RPMI7951 (cell line): ENCODE data around the gene KLHL28. TPM values are rescaled to one million over a fixed set of nuclear protein-coding genes. Genes with fewer than 3 reads are reported as not detected.

ENCODE experiments used
- DNase-seq: peaks from one replicate; pipeline ENCODE4 v3.0.0-alpha.2; 2012; ENCODE audit warnings: low read depth
- total RNA-seq: library from RNA; depleted of rRNA; stranded (reverse); fragments of >200 nt; shearing (Covaris generic); gene quantifications from 2 replicates; pipeline ENCODE4 v1.2.3, GENCODE V29; 2014; rRNA removed

The KLHL28 gene, protein sequence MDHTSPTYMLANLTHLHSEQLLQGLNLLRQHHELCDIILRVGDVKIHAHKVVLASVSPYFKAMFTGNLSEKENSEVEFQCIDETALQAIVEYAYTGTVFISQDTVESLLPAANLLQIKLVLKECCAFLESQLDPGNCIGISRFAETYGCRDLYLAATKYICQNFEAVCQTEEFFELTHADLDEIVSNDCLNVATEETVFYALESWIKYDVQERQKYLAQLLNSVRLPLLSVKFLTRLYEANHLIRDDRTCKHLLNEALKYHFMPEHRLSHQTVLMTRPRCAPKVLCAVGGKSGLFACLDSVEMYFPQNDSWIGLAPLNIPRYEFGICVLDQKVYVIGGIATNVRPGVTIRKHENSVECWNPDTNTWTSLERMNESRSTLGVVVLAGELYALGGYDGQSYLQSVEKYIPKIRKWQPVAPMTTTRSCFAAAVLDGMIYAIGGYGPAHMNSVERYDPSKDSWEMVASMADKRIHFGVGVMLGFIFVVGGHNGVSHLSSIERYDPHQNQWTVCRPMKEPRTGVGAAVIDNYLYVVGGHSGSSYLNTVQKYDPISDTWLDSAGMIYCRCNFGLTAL
- total RNA-seq: 6.7 and 9.0 TPM in 2 replicates

DNA sequence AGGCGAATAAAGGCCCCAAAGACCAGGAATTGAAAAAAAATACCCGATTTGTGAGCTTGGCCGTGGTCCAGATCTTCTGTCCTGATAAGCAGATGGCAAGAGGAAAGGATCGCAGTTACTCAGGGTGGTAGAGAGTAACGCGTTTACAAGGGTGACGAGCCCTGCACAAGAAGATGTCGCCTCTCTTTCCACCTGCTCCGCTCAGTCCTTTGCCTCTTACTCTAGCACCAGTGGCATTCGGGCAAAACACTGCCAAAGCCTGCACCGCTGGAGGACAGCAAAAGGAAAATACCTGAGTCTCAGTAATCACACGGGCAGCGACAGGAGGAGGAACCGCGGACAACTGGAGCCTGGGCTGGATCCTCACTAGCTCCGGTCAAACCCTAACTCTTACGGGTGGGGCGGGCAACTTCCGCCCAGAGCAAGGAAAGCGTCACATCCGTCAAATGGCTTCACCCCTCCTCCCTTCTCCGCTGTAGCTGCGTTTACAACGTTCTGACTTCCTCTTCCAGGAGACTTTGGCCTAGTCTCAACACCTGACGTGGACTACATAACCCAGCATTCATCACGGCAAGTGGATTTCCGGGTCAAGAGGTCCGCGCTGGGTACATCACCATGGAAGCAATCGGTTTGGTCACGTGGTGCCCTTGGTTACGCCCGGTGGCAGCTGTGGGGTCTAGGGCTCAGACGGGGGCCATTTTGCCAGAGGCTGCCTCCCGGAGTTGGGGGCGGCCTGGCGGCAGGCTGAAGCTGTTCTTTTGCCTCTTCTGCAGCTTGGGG is at the start of gene KLHL28, which contains the start of gene TOGARAM1:
KLHL28 (minus strand) TSS at position 394 of the 780 bp plus-strand sequence. CDS start 16,019 bp downstream, outside the sequence.
TOGARAM1 (plus strand) TSS at position 637 of the 780 bp plus-strand sequence. CDS start 232 bp downstream, outside the sequence.
- DNase-seq: peak; percentile 99

DNA sequence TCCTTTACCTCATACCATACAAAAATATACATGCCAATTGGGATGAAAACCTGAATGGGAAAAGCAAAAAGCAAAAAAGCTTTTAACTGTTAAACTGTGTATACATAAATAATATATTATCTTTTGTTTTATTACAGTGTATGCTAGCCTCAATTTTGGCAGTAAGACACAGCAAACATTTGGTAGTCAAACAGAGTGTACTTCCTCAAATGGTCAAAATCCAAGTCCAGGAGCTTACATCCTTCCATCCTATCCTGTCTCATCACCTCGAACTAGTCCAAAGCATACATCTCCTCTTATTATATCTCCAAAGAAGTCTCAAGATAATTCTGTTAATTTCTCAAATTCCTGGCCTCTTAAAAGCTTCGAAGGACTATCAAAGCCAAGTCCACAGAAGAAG is 42.2 kb upstream of the KLHL28 start:
- DNase-seq: no peak

DNA sequence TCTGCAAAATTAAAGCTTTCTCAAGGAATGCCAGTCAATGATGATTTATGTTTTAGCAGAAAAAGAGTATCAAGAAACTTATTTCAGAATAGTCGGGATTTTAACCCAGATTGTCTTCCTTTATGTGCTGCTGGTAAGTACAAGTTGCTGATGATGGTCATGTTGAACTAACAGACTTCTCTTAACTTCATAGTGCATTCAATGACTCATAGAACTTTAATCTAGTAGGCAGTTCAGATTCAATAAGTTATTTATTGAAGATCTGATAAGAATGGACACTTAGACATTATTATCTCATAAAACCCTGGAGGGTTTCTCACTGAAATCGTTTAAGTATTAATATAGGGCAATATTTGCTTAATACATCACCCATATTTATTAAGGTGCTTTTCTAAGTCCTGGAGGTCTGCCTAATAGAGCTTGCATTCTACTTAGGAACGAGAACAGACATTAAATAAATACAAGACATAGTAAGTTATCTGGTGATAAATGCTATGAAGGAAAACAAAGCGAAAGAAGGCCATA is 34.1 kb upstream of the KLHL28 start:
- DNase-seq: no peak

DNA sequence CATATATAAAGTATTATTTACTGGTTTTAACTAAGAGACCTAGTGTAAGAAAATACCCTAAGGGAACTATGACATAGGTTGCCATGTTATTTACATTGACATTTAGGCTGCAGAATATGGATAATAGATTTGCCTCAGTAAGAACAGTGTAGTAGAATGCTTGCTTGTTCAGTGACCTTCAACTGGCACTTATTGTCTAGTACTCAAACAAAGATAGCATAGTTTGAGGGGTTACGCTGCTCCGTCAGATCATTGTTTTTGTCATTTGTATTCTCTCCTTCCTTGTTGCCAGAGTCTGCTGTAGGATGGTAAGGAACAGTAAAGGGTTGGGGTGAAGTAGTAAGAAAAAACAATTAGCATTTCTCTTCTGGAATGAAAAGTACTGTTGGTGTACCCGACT is 33.4 kb upstream of the KLHL28 start:
- no peak for DNase-seq

DNA sequence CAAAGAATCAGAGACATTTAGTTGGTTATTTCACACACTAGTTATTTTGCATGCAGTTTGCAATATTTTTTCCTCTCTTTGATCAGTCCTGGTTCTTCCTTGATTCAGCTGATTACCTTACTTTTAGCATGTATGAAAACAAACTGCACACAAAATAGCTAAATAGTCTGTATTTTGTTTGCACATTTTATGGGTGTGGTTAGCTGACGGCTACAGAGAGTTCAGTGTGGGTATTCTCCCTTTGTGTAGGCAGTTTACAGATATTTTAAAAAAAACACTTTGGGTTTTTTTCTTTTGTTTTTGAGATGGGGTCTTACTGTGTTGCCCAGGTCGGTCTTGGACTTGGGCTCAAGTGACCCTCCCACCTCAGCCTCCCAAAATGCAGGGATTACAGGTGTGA is 28.8 kb upstream of the KLHL28 start:
- DNase-seq: no peak

DNA sequence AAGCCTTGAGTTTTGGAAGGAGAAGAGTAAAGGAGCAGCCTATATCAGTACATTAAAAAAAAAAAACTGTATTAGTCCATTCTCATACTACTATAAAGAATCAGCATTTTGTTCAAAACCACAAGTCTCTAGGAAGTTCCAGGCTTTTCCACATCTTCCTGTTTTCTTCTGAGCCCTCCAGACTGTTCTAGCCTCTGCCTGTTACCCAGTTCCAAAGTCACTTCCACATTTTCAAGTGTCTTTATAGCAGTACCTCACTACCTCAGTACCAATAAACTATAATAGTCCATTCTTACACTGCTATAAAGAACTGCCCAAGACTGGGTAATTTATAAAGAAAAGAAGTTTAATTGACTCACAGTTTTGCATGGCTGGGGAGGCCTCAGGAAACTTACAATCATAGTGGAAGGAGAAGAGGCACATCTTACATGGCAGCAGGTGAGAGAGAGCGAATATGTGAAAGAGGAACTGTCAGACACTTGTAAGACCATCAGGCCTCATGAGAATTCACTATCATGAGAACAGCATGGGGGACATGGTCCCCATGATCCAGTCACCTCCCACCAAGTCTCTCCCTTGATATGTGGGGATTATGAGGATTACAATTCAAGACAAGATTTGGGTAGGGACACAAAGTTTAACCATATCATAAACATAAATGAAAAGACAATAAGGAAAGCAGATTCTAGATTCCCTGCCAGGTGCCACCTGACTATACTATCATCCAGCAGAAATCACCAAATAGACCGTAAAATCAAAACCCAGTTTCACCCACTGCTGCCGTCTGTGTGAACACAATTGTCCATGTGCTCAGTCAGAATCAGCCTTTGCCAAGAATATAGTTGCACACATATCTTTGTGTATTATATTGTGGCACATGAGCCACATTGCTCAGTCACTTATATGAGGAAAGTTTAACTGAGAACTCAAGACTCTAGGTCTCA is 28.0 kb upstream of the KLHL28 start:
- no peak for DNase-seq

DNA sequence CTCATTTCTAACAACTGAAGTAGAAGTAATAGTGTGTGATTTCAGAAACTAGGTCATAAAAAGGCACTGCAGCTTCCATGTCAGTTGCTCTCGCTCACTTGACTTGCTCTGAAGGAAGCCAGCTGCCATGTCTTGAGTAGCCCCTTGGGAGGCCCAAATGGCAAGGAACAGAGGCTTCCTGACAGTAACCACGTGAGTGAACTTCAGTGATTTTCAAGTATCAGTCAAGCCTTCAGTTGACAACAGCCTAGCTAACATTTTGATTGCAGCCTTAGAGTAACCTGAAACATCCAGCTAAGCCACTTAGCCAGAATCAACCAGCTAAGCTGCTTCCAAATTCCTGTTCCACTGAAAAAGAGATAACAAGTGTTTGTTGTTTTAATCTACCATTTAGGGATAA is 26.9 kb upstream of the KLHL28 start:
- no peak for DNase-seq

DNA sequence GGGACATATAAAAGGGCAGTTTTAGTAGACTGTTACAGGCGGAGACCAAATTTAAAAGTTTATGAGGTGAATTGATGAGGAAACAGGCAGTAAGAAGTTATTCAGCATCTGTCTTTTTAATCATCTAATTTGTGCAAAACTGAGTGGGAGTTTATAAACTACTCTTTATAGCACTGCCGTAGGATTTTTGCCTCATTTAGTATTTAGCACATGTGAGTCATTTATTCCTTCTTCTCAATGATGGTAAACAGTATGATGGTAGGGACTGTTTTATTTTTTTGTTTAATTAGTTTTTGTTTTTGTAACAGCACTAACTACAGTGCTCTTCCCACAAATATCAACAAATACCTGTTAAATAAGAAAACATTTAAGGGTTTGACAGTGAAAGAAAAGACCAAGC is 20.8 kb upstream of the KLHL28 start:
- no peak for DNase-seq

DNA sequence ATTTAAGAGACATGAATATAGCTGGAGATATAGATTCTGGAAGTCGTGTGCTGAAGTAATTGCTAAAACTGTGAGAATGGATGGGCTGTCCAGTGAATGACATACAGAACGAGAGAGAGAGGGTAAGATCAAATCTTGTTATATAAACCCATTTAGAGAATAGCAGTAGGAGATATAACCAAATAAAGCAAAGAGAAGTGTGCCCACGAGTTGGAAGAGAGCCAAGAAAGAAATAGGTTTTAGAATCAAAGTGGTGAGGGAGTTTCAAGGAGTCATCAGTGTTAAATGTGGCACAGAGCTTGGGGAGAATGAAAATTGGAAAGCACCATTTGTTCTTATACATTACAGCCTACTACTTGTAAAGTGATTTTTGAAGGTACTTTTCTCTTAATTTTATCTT is 19.5 kb upstream of the KLHL28 start:
- DNase-seq: no peak

DNA sequence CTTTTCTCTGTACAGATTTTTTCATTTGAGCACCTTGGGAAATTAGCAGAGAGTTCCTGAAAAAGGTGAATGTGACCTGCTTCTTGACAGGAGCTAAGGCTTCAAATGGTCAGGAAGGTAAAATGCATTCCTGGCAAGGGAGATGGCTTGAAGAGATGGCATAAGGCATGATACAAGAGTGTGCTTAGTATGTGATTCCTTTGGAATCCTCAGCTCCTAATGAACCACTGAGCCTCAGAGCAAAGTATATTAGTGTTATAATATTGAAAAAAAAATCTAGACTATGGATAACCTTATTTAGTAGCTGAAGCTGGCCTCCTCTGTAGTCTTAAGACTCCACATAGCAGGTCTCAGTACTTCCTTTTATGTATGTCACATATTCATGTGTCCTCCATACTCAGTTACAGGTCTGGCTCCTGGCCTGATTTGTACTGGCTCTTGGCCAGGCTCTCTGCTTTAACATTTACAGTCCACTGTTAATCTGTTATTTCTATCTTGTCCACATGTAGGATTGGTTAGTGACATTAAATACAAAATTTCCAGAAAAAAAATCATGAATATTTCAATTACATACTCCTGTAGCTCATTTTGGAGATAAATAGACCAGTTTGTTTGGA is 18.1 kb upstream of the KLHL28 start:
- peak; percentile 3 for DNase-seq

DNA sequence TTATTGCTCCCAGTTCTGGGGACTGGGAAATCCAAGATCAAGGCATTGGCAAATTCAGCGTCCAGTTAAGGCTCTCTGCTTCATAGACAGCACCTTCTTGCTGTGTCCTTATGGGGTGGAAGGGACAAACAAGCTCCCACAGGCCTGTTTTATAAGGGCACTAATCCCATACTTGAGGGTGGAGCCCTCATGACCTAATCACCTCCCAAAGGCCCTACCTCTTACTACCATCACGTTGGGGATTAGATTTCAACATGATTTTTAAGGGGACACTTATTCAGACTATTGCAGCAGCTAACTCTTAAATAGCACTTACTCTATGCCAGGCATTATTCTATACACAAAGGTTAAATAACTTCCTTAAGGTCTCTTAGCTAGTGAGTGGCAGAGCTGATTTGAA is 17.5 kb upstream of the KLHL28 start:
- no peak for DNase-seq

DNA sequence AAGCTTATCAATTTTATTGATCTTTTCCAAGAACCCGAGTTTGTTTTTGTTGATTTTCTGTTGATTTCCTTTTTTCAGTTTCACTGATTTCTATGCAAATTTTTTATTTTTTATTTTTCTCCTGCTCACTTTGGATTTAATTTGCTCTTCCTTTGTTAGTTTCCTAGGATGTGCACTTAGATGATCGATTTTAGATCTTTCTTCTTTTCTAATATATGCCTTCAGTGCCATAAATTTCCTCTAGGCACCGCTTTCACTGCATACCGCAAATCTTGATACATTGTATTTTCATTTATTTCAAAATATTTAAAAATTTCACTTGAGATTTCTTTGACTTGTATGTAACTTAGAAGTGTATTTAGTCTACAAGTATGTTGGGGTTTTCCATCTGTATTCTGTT is 9.7 kb upstream of the KLHL28 start:
- no peak for DNase-seq

DNA sequence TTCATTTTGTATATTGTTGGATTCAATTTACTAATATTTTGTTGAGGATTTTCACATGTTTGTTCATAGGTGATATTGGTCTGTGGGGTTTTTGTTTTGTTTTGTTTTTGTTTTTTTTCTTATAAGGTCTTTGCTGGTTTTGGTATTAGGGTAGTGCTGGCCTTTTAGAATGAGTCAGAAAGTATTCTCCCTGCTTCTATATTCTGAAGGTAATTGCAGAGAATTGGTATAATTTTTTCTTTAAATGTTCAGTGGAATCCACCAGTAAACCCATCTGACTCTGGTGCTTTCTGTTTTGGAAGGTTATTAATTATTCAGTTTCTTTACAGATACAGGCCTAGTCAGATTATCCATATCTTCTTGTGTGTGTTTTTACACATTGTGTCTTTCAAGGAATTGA is 9.2 kb upstream of the KLHL28 start:
- no peak for DNase-seq

DNA sequence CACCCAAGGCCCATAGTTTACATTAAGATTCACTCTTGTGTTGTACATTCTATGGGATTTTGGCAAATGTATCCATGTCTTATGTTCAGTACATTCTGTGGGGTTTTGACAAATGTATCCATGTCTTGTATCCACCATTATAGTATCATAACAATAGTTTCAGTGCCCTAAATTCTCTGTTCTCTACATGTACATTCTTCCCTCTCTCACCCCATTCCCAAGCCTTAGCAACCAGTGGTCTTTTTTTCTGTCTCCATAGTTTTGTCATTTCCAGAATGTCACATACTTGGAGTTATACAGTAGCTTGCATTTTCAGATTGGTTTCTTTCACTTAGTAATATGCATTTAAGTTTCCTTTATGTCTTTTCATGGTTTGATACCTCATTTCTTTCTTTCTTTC is 7.0 kb upstream of the KLHL28 start:
- DNase-seq: no peak

DNA sequence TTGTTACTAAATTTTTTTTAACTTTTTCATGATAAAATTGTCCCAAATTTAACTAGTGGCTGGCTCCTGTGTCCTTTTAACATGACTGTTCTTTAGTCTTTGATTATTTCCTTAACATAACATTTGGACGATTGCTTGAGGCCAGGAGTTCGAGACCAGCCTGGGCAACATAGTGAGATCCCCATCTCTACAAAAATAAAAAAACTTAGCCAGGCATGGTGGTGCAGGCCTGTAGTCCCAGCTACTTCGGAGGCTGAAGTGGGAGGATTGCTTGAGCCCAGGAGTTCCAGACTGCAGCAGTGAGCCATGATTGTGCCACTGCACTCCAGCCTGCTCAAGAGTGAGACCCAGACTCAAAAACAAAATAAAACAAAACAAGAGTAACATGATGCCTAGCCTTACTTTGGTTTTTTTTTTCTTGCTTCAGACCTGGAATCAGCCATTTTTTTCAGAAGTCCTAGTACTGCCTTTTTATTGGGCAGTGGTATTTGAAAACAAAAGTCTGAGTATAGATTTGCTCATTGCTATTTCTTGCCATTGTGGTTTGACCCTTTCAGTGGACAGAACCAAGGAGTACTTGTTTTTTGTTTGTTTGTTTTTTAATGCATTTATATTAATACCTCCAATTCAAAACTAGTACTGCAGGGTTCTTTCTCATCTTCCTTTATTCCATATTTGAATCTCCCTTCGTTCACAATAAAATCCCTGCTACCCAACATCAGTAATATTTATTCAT is 5.0 kb upstream of the KLHL28 start:
- DNase-seq: peak; percentile 1

DNA sequence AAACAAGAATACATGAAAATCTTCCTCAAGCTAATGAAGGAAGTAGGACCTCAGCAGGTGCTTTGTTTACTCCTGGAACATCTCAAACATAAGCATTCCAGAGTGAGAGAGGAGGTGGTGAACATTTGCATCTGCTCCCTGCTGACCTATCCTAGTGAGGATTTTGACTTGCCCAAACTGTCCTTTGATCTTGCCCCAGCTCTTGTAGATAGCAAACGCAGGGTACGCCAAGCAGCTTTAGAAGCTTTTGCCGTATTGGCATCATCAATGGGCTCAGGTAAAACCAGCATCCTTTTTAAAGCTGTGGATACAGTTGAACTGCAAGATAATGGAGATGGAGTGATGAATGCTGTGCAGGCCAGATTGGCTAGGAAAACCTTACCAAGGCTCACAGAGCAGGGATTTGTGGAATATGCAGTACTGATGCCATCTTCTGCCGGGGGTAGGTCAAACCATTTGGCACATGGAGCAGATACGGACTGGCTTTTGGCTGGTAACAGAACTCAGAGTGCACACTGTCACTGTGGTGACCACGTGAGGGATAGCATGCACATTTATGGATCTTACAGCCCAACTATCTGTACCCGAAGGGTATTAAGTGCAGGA is 2.1 kb upstream of the KLHL28 start:
- peak; percentile 15 for DNase-seq

DNA sequence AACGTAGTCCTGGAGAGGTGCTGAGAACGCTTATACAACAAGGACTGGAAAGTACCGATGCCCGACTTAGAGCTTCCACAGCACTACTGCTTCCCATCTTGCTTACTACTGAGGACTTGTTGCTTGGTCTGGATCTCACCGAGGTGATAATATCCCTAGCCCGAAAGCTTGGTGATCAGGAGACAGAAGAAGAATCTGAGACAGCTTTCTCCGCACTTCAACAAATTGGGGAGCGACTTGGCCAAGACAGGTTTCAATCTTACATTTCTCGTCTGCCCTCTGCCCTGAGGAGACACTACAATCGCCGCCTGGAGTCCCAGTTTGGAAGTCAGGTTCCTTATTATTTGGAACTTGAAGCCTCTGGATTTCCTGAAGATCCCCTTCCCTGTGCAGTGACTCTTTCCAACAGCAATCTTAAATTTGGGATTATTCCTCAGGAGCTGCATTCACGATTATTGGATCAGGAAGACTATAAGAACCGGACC is 1.3 kb upstream of the KLHL28 start:
- DNase-seq: peak; percentile 12

DNA sequence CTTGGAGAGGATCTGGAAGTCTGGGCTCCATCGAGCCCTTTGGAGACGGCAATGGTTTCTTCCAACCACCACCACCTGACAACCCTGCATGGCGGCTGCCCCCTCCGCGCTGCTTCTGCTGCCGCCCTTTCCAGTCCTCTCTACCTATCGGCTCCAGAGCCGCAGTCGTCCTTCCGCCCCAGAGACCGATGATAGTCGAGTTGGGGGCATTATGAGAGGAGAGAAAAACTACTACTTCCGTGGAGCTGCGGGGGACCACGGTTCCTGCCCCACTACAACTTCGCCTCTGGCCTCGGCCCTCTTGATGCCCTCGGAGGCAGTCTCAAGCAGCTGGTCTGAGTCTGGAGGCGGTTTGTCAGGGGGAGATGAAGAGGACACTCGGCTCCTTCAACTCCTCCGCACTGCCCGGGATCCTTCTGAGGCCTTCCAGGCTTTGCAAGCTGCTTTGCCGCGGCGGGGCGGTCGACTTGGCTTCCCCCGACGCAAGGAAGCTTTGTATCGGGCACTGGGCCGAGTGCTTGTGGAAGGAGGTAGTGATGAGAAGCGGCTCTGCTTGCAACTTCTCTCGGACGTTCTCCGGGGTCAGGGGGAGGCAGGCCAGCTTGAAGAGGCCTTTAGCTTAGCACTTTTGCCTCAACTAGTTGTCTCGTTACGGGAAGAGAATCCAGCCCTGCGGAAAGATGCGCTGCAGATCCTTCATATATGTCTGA is 742 bp upstream of the KLHL28 start:
- DNase-seq: peak; percentile 29

DNA sequence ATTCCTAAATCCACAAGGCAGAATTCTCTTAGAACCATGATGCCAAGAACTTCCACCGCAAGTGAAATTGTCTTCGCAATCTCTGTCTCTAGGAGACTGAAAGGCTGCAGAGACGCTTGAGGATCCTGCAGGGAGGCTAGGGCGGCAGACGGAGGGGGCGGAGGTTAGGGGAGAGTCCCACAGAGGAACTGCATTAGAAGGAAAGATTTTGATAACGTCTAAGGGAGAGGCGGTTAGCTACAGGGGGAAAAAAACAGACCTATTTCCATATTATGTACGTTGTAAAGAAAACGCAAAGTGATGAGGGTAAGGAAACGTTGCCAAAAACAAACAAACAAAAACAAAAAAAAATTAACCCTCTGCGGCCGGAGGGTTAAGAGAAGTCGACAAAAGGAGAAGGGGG is 595 bp downstream of the KLHL28 start:
- DNase-seq: peak; percentile 53
